ENCODE measurements around the gene NFIA. TPM values are rescaled to one million over a fixed set of nuclear protein-coding genes. Genes with fewer than 3 reads are reported as not detected.

Gene NFIA
- total RNA-seq, 1 experiment from 2014 or later, result 23.9 TPM

DNA sequence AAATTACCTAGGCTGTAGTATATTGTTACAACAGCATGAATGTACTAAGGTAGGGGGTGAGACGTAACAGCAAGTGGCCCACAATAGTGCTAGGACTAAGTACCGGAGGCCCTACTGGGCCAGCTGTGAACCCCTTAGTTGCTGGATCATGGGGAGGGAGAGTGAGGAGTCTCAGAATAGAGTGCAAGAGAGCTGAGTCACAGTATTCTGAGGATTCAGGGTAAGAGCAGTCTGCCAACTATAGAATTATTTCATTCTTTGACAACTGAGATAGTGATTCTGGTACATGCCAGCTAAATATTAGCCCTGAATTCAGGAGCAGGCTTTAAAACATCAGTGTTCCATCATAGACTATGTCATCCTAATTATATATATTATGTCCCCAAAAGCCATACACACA, 423.9 kb downstream of the NFIA start:
- Histone ChIP-seq H3K9me3 (replicated peaks) (no peaks in the 10 kb centered on the region), H3K27ac (no peak overlapping the region), H3K27me3 (no peaks in the 10 kb centered on the region), H3K4me1 (no peaks in the 10 kb centered on the region; the same call in 1 of the 2 replicates), H3K36me3 (no peaks in the 10 kb centered on the region), H3K4me3 (no peak overlapping the region)
- DNase-seq, result no peak

DNA sequence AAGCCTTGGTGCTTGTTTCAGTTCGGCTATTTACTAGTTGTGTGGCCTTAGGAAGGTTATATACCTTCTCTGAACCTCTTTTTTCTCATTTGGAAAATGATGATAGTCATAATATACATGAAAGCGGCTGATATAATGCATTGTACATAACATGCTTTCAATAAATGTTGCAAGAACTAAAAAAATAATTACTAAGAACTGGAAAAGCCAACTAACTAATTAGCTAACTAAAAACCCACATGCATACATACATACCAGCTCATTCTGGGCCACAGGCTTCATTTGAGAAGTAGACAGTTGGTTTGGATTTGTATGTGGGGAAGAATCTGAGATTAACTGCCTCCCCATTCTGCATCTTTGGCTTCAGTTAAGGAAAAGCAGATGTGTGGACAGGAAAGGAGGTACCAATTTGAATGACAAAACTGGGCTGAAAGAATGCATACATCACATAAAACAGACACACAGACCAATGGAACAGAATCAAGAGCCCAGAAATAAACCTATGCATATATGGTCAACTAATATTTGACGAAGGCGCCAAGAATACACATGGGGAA, 424.7 kb downstream of the NFIA start:
- DNase-seq, result no peak
- Histone ChIP-seq H3K9me3 (replicated peaks) (no peaks in the 10 kb centered on the region), H3K4me3 (no peak overlapping the region), H3K27me3 (no peaks in the 10 kb centered on the region; the same call in 1 of the 2 replicates), H3K36me3 (no peaks in the 10 kb centered on the region), H3K4me1 (no peaks in the 10 kb centered on the region; the same call in 1 of the 2 replicates), H3K27ac (no peak overlapping the region)
